GM12872 (cell line): ENCODE data around the gene C1QTNF2.

ENCODE experiments used
- CTCF ChIP-seq: IDR thresholded peaks from 3 replicates; pipeline ENCODE4 v1.5.1; 2011; ENCODE audit warnings: low read depth, mild to moderate bottlenecking, low read length, moderate library complexity; ENCODE audit not compliant: insufficient read depth

C1QTNF2 gene

GRCh38 chr5:160318409-160318808, 52.0 kb downstream of the C1QTNF2 start:
- no peak for TF ChIP-seq CTCF

DNA sequence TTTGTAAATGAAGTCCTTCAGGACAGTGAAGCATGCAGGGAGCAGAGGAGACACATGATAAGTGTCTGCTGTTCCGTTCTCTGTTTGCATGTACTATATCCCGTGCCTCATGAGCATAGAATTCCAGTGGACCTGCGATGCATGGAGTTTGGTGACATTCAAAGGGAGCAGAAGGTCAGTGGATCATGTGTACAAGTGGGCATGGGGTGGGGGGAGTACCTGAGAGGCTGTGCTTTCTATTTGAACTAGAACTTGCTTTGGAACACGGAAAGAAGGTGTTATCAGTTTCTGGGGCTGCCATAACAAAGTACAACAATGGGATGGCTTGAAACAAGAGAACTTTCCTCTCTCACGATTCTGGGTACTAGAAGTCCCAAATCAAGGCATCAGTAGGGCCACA, 53.0 kb downstream of the C1QTNF2 start:
- TF ChIP-seq CTCF = no peak

DNA sequence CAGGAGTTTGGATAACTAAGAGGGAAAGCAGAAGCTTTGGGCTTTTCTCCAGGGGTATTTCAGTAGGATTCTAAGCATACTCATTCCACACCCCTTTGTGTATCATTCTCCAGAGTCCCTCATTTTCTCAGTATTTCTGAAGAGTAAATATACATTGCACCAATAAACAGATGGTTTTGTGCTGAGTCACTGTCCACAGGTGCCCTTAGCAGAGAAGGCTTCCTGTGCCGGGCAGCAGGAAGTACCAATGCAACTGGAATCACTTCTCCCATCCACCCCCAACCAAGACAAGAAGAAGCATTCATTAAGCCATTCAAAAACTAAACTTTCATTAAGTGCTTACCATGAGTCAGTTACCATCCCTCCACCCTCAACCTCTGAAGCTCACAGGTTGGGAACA, 54.5 kb downstream of the C1QTNF2 start:
- no peak for TF ChIP-seq CTCF

GRCh38 chr5:160312960-160313727, 57.3 kb downstream of the C1QTNF2 start:
- no peak for TF ChIP-seq CTCF

DNA sequence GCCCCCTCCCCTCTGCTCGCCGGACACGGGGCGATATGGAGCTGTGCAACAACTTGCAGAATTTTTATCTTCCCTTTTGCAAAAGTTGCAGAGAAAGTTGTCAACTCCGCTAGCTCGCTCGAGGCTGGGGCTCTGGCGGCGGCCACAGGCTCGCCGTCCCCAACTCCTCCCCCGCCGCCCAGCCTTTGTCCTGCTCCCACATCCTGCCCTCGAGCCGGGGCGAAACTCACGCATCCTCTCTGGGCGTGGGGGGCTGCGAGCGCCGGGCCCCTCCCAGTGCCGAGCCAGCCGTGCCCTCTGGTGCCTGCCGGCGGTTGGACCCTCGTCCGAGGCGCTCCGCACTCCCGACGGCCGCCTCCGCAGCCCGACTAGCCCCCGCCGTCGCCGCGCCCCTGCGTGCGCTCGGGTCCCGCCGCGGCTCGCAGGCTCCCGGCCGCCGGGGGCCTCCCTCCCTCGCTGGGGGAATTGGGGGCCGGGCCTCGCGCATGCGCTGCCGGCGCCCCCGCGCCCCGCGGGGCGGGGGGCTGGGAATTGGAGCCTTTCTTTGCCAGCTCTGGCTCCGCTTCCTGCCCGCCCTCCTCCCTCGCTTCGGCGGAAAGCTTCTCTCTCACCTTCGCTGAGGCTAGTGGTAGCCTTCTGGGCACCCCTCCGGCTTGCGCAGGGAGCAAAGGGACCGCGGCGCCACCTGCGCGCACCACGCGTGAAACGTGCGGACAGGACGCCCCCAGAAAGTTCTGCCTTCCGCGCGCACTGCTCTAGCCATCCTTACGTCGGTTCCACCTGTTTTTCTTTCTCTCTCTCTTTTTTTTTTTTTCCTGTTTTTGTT, 58.1 kb downstream of the C1QTNF2 start, which contains the start of gene CCNJL:
CCNJL (minus strand) TSS at position 431 of the 826 bp plus-strand sequence. CDS start 641 bp downstream, outside the sequence.
- TF ChIP-seq CTCF = no peak

GRCh38 chr5:160311491-160312133, 58.8 kb downstream of the C1QTNF2 start:
- TF ChIP-seq CTCF = no peak
